Adipocyte (in vitro differentiated cells): Measurements from ENCODE around the gene GOLT1B.

Source experiments
- DNase-seq: peaks from one replicate; pipeline ENCODE4 v3.0.0-alpha.2; 2015; ENCODE audit warnings: low read depth
- H3K27me3 ChIP-seq: replicated peaks from 2 replicates; pipeline ENCODE4 v1.7.0; 2013; ENCODE audit warnings: mild to moderate bottlenecking, low read length, moderate library complexity; ENCODE audit not compliant: control insufficient read depth, insufficient read depth
- H3K36me3 ChIP-seq: 2 replicates; pipeline ENCODE4 v1.7.0; 2013; ENCODE audit warnings: low read length, mild to moderate bottlenecking, moderate library complexity; ENCODE audit not compliant: control insufficient read depth, insufficient read depth, severe bottlenecking
- H3K4me1 ChIP-seq: 2 replicates; pipeline ENCODE4 v1.7.0; 2013; ENCODE audit warnings: mild to moderate bottlenecking, low read length, moderate library complexity; ENCODE audit not compliant: control insufficient read depth, insufficient read depth
- H3K4me3 ChIP-seq: 2 replicates; pipeline ENCODE4 v1.7.0; 2013; ENCODE audit warnings: mild to moderate bottlenecking, low read length, moderate library complexity
- H3K9ac ChIP-seq: 2 replicates; pipeline ENCODE4 v1.7.0; 2013; ENCODE audit warnings: mild to moderate bottlenecking, low read length, moderate library complexity
- H3K9me3 ChIP-seq: 2 replicates; pipeline ENCODE4 v1.7.0; 2013; ENCODE audit warnings: mild to moderate bottlenecking, low read length, moderate library complexity; ENCODE audit not compliant: control insufficient read depth

Gene GOLT1B

GRCh38 chr12:21546716-21547115 lies 45.1 kb downstream of the GOLT1B start:
- H3K36me3 ChIP-seq = no peaks in the 10 kb centered on the region
- H3K9ac ChIP-seq = no peak overlapping the region
- DNase-seq = no peak
- no peaks in the 10 kb centered on the region for H3K9me3 ChIP-seq
- H3K27me3 ChIP-seq = no peaks in the 10 kb centered on the region
- no peak overlapping the region for H3K4me3 ChIP-seq
- H3K4me1 ChIP-seq = no peaks in the 10 kb centered on the region

- DNase-seq = no peak
- Histone ChIP-seq H3K9ac (no peak overlapping the region), H3K36me3 (no peaks in the 10 kb centered on the region)
Measured at GRCh38 chr12:21547437-21547836, 45.8 kb downstream of the GOLT1B start.

GRCh38 chr12:21551841-21552465 lies 50.4 kb downstream of the GOLT1B start:
- Histone ChIP-seq H3K27me3 (no peaks in the 10 kb centered on the region), H3K4me1 (no peaks in the 10 kb centered on the region), H3K4me3 (no peak overlapping the region), H3K9me3 (no peaks in the 10 kb centered on the region), H3K36me3 (no peaks in the 10 kb centered on the region), H3K9ac (no peak overlapping the region)
- DNase-seq = peak; percentile 5

More at GRCh38 chr12:21547437-21547836, 45.8 kb downstream of the GOLT1B start:
- no peak overlapping the region for H3K4me3 ChIP-seq
- no peaks in the 10 kb centered on the region for H3K9me3 ChIP-seq
- H3K27me3 ChIP-seq = no peaks in the 10 kb centered on the region
- no peaks in the 10 kb centered on the region for H3K4me1 ChIP-seq

GRCh38 chr12:21552635-21553328 lies 51.2 kb downstream of the GOLT1B start:
- no peaks in the 10 kb centered on the region for H3K4me1 ChIP-seq
- no peaks in the 10 kb centered on the region for H3K27me3 ChIP-seq
- H3K36me3 ChIP-seq = no peaks in the 10 kb centered on the region
- H3K9ac ChIP-seq = no peak overlapping the region
- DNase-seq = no peak
- H3K4me3 ChIP-seq = no peak overlapping the region
- H3K9me3 ChIP-seq = no peaks in the 10 kb centered on the region

- DNase-seq = no peak
- H3K9me3 ChIP-seq = no peaks in the 10 kb centered on the region
Measured at GRCh38 chr12:21553329-21553675, 51.7 kb downstream of the GOLT1B start.

GRCh38 chr12:21558100-21558679 lies 56.6 kb downstream of the GOLT1B start:
- Histone ChIP-seq H3K4me3 (no peak overlapping the region), H3K27me3 (no peaks in the 10 kb centered on the region), H3K9ac (no peak overlapping the region), H3K9me3 (no peaks in the 10 kb centered on the region), H3K36me3 (no peaks in the 10 kb centered on the region), H3K4me1 (peaks cover 10% of the 10 kb centered on the region)
- DNase-seq = no peak

More at GRCh38 chr12:21553329-21553675, 51.7 kb downstream of the GOLT1B start:
- Histone ChIP-seq H3K9ac (no peak overlapping the region), H3K36me3 (no peaks in the 10 kb centered on the region), H3K27me3 (no peaks in the 10 kb centered on the region), H3K4me1 (no peaks in the 10 kb centered on the region), H3K4me3 (no peak overlapping the region)

- Histone ChIP-seq H3K27me3 (no peaks in the 10 kb centered on the region), H3K4me1 (peaks cover 10% of the 10 kb centered on the region), H3K4me3 (no peak overlapping the region), H3K36me3 (no peaks in the 10 kb centered on the region), H3K9ac (no peak overlapping the region), H3K9me3 (no peaks in the 10 kb centered on the region)
- DNase-seq = peak; percentile 53
Measured at GRCh38 chr12:21559855-21560569, 58.4 kb downstream of the GOLT1B start.

GRCh38 chr12:21561158-21561557 lies 59.6 kb downstream of the GOLT1B start:
- peaks cover 10% of the 10 kb centered on the region for H3K4me1 ChIP-seq
- H3K27me3 ChIP-seq = no peaks in the 10 kb centered on the region
- no peaks in the 10 kb centered on the region for H3K9me3 ChIP-seq
- no peak overlapping the region for H3K9ac ChIP-seq
- H3K4me3 ChIP-seq = no peak overlapping the region
- H3K36me3 ChIP-seq = no peaks in the 10 kb centered on the region
- DNase-seq = no peak

GRCh38 chr12:21562859-21563258 lies 61.3 kb downstream of the GOLT1B start:
- DNase-seq = no peak
- peaks cover 18% of the 10 kb centered on the region for H3K4me1 ChIP-seq
- no peak overlapping the region for H3K9ac ChIP-seq
- no peaks in the 10 kb centered on the region for H3K36me3 ChIP-seq
- no peaks in the 10 kb centered on the region for H3K27me3 ChIP-seq
- no peaks in the 10 kb centered on the region for H3K9me3 ChIP-seq
- H3K4me3 ChIP-seq = no peak overlapping the region

- H3K9ac ChIP-seq = no peak overlapping the region
Measured at GRCh38 chr12:21566223-21566906, 64.8 kb downstream of the GOLT1B start.

GRCh38 chr12:21566907-21567394 lies 65.4 kb downstream of the GOLT1B start:
- peaks cover 8% of the 10 kb centered on the region for H3K4me1 ChIP-seq
- no peaks in the 10 kb centered on the region for H3K36me3 ChIP-seq
- no peak overlapping the region for H3K9ac ChIP-seq
- H3K9me3 ChIP-seq = no peaks in the 10 kb centered on the region
- no peak for DNase-seq
- H3K4me3 ChIP-seq = no peak overlapping the region
- H3K27me3 ChIP-seq = no peaks in the 10 kb centered on the region

More at GRCh38 chr12:21566223-21566906, 64.8 kb downstream of the GOLT1B start:
- no peak for DNase-seq
- Histone ChIP-seq H3K4me1 (peaks cover 8% of the 10 kb centered on the region), H3K36me3 (no peaks in the 10 kb centered on the region), H3K9me3 (no peaks in the 10 kb centered on the region), H3K27me3 (no peaks in the 10 kb centered on the region), H3K4me3 (no peak overlapping the region)
